Measurements from ENCODE around the gene DNAH8.

DNA sequence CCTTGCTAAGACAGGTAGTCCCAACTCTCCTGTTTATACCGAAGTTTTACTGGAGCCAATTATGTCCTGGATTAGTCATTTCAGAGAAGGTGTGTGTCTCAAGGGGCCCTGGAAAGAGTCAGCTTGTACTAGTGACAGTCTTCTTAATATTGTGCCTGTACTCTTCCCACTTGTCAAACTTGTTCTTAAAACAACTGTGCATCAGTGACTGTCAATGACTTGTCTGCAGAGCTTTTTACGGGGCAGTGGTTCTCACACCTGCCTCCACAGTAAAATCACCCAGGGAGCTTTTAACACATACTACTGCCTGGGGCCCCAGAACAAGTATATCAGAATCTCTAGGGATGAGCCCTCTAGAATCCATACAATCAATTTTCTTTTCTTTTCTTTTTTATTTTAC lies 305.0 kb downstream of the DNAH8 start:
- TF ChIP-seq, protein P1, sequence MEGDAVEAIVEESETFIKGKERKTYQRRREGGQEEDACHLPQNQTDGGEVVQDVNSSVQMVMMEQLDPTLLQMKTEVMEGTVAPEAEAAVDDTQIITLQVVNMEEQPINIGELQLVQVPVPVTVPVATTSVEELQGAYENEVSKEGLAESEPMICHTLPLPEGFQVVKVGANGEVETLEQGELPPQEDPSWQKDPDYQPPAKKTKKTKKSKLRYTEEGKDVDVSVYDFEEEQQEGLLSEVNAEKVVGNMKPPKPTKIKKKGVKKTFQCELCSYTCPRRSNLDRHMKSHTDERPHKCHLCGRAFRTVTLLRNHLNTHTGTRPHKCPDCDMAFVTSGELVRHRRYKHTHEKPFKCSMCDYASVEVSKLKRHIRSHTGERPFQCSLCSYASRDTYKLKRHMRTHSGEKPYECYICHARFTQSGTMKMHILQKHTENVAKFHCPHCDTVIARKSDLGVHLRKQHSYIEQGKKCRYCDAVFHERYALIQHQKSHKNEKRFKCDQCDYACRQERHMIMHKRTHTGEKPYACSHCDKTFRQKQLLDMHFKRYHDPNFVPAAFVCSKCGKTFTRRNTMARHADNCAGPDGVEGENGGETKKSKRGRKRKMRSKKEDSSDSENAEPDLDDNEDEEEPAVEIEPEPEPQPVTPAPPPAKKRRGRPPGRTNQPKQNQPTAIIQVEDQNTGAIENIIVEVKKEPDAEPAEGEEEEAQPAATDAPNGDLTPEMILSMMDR (conservative IDR thresholded peaks at IDR 0.05 in 1 of 2, IDR thresholded peaks at IDR 0.05 in 1 of 2; ENCODE audit: extremely low read depth in 1 of 2, insufficient read depth in 1 of 2, low read depth in 1 of 2, low read length in 2 of 2): no peak
- TF ChIP-seq EZH2 (IDR thresholded peaks at IDR 0.05; ENCODE audit: borderline replicate concordance, low read length): no peak
